Astrocyte (in vitro differentiated cells and primary cell): ENCODE measurements around the gene EDEM3. TPM values are rescaled to one million over a fixed set of nuclear protein-coding genes. Genes with fewer than 3 reads are reported as not detected.

ENCODE experiments used
- DNase-seq: peaks from one replicate; pipeline ENCODE4 v3.0.0-alpha.2; 2010; ENCODE audit warnings: low read depth
- FAIRE-seq: peaks from 2 replicates; lab custom pipeline; 2011; peaks lifted over from hg19 to GRCh38; lab: Jason Lieb, UNC
- H2AFZ ChIP-seq: 2 replicates; pipeline ENCODE4 v1.6.0; 2012; ENCODE audit warnings: low read depth, low read length, inconsistent platforms
- H3K27ac ChIP-seq: 2 replicates; pipeline ENCODE4 v1.5.1; 2011; ENCODE audit warnings: low read depth, low read length, inconsistent platforms
- H3K27me3 ChIP-seq: 2 replicates; pipeline ENCODE4 v1.6.0; 2011; ENCODE audit warnings: low read length, inconsistent platforms; ENCODE audit not compliant: insufficient read depth
- H3K36me3 ChIP-seq: 2 replicates; pipeline ENCODE4 v1.5.1; 2011; ENCODE audit warnings: low read length, inconsistent platforms; ENCODE audit not compliant: insufficient read depth
- H3K4me1 ChIP-seq: 2 replicates; pipeline ENCODE4 v1.5.1; 2011; ENCODE audit warnings: low read length, inconsistent platforms; ENCODE audit not compliant: insufficient read depth
- H3K4me2 ChIP-seq: 2 replicates; pipeline ENCODE4 v1.6.0; 2012; ENCODE audit warnings: low read length, inconsistent platforms
- H3K4me3 ChIP-seq: 2 replicates; pipeline ENCODE4 v1.5.1; 2011; ENCODE audit warnings: low read depth, mild to moderate bottlenecking, low read length, inconsistent platforms; ENCODE audit not compliant: insufficient read depth
- H3K79me2 ChIP-seq: 2 replicates; pipeline ENCODE4 v1.6.0; 2012; ENCODE audit warnings: mild to moderate bottlenecking, low read length, inconsistent platforms; ENCODE audit not compliant: insufficient read depth
- H3K9ac ChIP-seq: 2 replicates; pipeline ENCODE4 v1.6.0; 2012; ENCODE audit warnings: mild to moderate bottlenecking, low read length, inconsistent platforms
- H3K9me3 ChIP-seq: 2 replicates; pipeline ENCODE4 v1.5.1; 2012; ENCODE audit warnings: low read depth, mild to moderate bottlenecking, low read length, inconsistent platforms; ENCODE audit not compliant: insufficient read depth
- H4K20me1 ChIP-seq: 2 replicates; pipeline ENCODE4 v1.6.0; 2012; ENCODE audit warnings: low read length, inconsistent platforms; ENCODE audit not compliant: insufficient read depth
- H3K27ac Mint-ChIP-seq: one replicate; pipeline ENCODE4 v1.8.0; 2021; ENCODE audit warnings: mild to moderate bottlenecking, mixed read lengths; ENCODE audit not compliant: unreplicated experiment
- H3K27me3 Mint-ChIP-seq: one replicate; pipeline ENCODE4 v1.8.0; 2021; ENCODE audit warnings: low read depth, mixed read lengths; ENCODE audit not compliant: unreplicated experiment
- H3K36me3 Mint-ChIP-seq: one replicate; pipeline ENCODE4 v1.8.0; 2021; ENCODE audit warnings: low read depth, mixed read lengths; ENCODE audit not compliant: unreplicated experiment
- H3K4me1 Mint-ChIP-seq: one replicate; pipeline ENCODE4 v1.8.0; 2021; ENCODE audit warnings: low read depth, mixed read lengths; ENCODE audit not compliant: unreplicated experiment
- H3K4me3 Mint-ChIP-seq: one replicate; pipeline ENCODE4 v1.8.0; 2021; ENCODE audit warnings: mild to moderate bottlenecking, moderate library complexity, mixed read lengths; ENCODE audit not compliant: unreplicated experiment
- H3K9me3 Mint-ChIP-seq: one replicate; pipeline ENCODE4 v1.8.0; 2021; ENCODE audit warnings: mild to moderate bottlenecking, mixed read lengths; ENCODE audit not compliant: unreplicated experiment
- EZH2 ChIP-seq: IDR thresholded peaks from 2 replicates; pipeline ENCODE4 v1.6.1; 2012; ENCODE audit warnings: mild to moderate bottlenecking, low read length, inconsistent platforms; ENCODE audit not compliant: insufficient read depth
- total RNA-seq: library from RNA; stranded (reverse); gene quantifications from 2 replicates; pipeline ENCODE4 v1.2.1, GENCODE V29; 2021
- TF ChIP-seq, protein P1 (sequence below): IDR thresholded peaks from 2 replicates; pipeline ENCODE4 v1.5.1; 2011; ENCODE audit warnings: low read depth, mild to moderate bottlenecking, inconsistent platforms, low read length, moderate library complexity; ENCODE audit not compliant: insufficient read depth

Gene EDEM3
- total RNA-seq, 1 donor from 2014 or later = 36.7 TPM

DNA sequence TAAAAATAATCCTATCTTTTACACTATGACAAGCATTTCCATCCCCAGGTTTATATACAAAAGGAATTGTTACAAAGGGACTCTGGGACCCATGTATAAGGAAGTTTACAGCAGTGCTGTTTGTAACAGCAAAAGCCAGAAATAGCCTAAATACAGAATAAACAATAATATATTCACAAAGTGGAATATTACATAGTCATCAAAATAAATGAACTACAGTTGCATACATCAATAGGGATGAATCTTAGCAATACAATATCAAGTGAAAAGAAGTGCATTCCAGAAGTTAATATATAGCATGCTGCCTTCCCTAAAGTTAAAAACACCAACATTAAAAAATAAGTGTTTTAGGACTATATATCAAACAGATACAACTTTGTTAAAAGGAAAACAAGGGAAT, 77.3 kb downstream of the EDEM3 start:
- Histone ChIP-seq H3K27ac (no peak overlapping the region), H3K9ac (no peak overlapping the region), H3K9me3 (no peaks in the 10 kb centered on the region), H3K4me2 (no peak overlapping the region), H4K20me1 (no peaks in the 10 kb centered on the region), H2AFZ (no peak overlapping the region), H3K27me3 (no peaks in the 10 kb centered on the region), H3K36me3 (no peaks in the 10 kb centered on the region), H3K4me3 (no peak overlapping the region), H3K79me2 (no peaks in the 10 kb centered on the region), H3K4me1 (no peaks in the 10 kb centered on the region)
- Mint-ChIP-seq H3K9me3 (peaks cover 10% of the 10 kb centered on the region), H3K27ac (no peak overlapping the region), H3K4me3 (no peak overlapping the region), H3K27me3 (no peaks in the 10 kb centered on the region), H3K36me3 (no peaks in the 10 kb centered on the region), H3K4me1 (no peaks in the 10 kb centered on the region)
- FAIRE-seq (no peak), DNase-seq (no peak)
- TF ChIP-seq EZH2 = no peak
- TF ChIP-seq, protein P1, sequence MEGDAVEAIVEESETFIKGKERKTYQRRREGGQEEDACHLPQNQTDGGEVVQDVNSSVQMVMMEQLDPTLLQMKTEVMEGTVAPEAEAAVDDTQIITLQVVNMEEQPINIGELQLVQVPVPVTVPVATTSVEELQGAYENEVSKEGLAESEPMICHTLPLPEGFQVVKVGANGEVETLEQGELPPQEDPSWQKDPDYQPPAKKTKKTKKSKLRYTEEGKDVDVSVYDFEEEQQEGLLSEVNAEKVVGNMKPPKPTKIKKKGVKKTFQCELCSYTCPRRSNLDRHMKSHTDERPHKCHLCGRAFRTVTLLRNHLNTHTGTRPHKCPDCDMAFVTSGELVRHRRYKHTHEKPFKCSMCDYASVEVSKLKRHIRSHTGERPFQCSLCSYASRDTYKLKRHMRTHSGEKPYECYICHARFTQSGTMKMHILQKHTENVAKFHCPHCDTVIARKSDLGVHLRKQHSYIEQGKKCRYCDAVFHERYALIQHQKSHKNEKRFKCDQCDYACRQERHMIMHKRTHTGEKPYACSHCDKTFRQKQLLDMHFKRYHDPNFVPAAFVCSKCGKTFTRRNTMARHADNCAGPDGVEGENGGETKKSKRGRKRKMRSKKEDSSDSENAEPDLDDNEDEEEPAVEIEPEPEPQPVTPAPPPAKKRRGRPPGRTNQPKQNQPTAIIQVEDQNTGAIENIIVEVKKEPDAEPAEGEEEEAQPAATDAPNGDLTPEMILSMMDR = no peak

DNA sequence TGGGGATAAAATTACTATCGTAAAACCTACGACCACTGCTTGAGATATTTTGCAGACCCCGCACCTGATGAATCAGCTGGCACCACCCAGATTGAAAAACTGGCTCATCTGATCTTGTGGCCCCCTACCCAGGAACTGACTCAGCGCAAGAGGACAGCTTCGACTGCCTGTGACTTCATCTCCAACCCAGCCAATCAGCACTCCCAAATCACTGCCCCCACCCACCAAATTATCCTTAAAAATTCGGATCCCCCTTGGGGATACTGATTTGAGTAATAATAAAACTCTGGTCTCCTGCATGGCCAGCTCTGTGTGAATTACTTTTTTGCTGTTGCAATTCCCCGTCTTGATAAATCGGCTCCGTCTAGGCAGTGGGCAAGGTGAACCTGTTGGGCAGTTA, 81.4 kb downstream of the EDEM3 start:
- Histone ChIP-seq H3K9me3 (no peaks in the 10 kb centered on the region), H3K27me3 (no peaks in the 10 kb centered on the region), H2AFZ (no peak overlapping the region), H3K4me3 (no peak overlapping the region), H3K4me1 (no peaks in the 10 kb centered on the region), H3K27ac (no peak overlapping the region), H4K20me1 (no peaks in the 10 kb centered on the region), H3K79me2 (no peaks in the 10 kb centered on the region), H3K4me2 (no peak overlapping the region), H3K36me3 (no peaks in the 10 kb centered on the region), H3K9ac (no peak overlapping the region)
- TF ChIP-seq, protein P1 = no peak
- FAIRE-seq = no peak
- H3K9me3 Mint-ChIP-seq = no peaks in the 10 kb centered on the region
- DNase-seq = no peak
- H3K36me3 Mint-ChIP-seq = no peaks in the 10 kb centered on the region
- no peak overlapping the region for H3K4me3 Mint-ChIP-seq
- H3K4me1 Mint-ChIP-seq = no peaks in the 10 kb centered on the region
- H3K27ac Mint-ChIP-seq = no peak overlapping the region
- peaks cover 5% of the 10 kb centered on the region for H3K27me3 Mint-ChIP-seq

GRCh38 chr1:184672013-184672726, 82.5 kb downstream of the EDEM3 start:
- H3K9me3 Mint-ChIP-seq = no peaks in the 10 kb centered on the region
- FAIRE-seq = no peak

More at GRCh38 chr1:184672013-184672726, 82.5 kb downstream of the EDEM3 start:
- no peak overlapping the region for H3K27ac ChIP-seq
- H3K4me1 Mint-ChIP-seq = no peaks in the 10 kb centered on the region
- no peaks in the 10 kb centered on the region for H3K36me3 ChIP-seq
- no peaks in the 10 kb centered on the region for H3K9me3 ChIP-seq
- H3K4me3 ChIP-seq = no peak overlapping the region
- no peaks in the 10 kb centered on the region for H3K36me3 Mint-ChIP-seq
- H3K4me1 ChIP-seq = no peaks in the 10 kb centered on the region
- H3K4me2 ChIP-seq = no peak overlapping the region
- H3K79me2 ChIP-seq = no peaks in the 10 kb centered on the region
- H3K27ac Mint-ChIP-seq = no peak overlapping the region
- H3K9ac ChIP-seq = no peak overlapping the region
- H3K27me3 Mint-ChIP-seq = peaks cover 5% of the 10 kb centered on the region
- TF ChIP-seq, protein P1 = no peak
- no peak for TF ChIP-seq EZH2
- no peaks in the 10 kb centered on the region for H4K20me1 ChIP-seq
- no peak for DNase-seq
- H3K27me3 ChIP-seq = no peaks in the 10 kb centered on the region
- H2AFZ ChIP-seq = no peak overlapping the region
- H3K4me3 Mint-ChIP-seq = no peak overlapping the region
